Measurements from ENCODE around the gene PIM2. TPM values are rescaled to one million over a fixed set of nuclear protein-coding genes. Genes with fewer than 3 reads are reported as not detected.

PIM2 gene
- polyA plus RNA-seq, 4 donors = 2.9 to 35.1 (median 9.8) TPM

- H3K27ac ChIP-seq (ENCODE audit: low read depth in 1 of 3, low read length in 2 of 3) = peak within 1 kb of the TSS; percentile 82 to 100 (median 99)
- H3K4me1 ChIP-seq (ENCODE audit: control insufficient read depth in 3 of 3, insufficient read depth in 2 of 3, low read depth in 1 of 3, low read length in 2 of 3) = peaks cover 0 to 9% (median 6%) of the 10 kb centered on the region in 3 donors
- peak within 1 kb of the TSS; percentile 70 to 95 (median 70) for H3K4me3 ChIP-seq (ENCODE audit: low read depth in 1 of 3, low read length in 3 of 3)
- no peaks in the 10 kb centered on the region for H3K27me3 ChIP-seq (ENCODE audit: control insufficient read depth in 3 of 3, insufficient read depth in 3 of 3, low read length in 3 of 3)
- WGBS, 3 donors = 1 to 54% (median 6%) methylated on average over 41 to 49 of the region's 49 CpGs
- H3K9me3 ChIP-seq (ENCODE audit: control insufficient read depth in 2 of 2, insufficient read depth in 1 of 2, low read depth in 1 of 2, low read length in 1 of 2) = no peaks in the 10 kb centered on the region
- DNase-seq (peak; percentile 94), FAIRE-seq (peak; percentile 26)
- peaks cover 0 to 49% (median 4%) of the 10 kb centered on the region in 3 donors for H3K36me3 ChIP-seq (ENCODE audit: control insufficient read depth in 3 of 3, insufficient read depth in 2 of 3, low read depth in 1 of 3, low read length in 3 of 3)
These were observed 21.1 kb downstream of the PIM2 start, which contains the start of the genes PQBP1 and TIMM17B for GRCh38 chrX:48897625-48898306. Gene PQBP1 (plus strand): TSS chrX:48897930. CDS start chrX:48898510, 580 bp downstream. Gene TIMM17B (minus strand): TSS chrX:48897768. CDS start chrX:48897749, 19 bp downstream.

DNA sequence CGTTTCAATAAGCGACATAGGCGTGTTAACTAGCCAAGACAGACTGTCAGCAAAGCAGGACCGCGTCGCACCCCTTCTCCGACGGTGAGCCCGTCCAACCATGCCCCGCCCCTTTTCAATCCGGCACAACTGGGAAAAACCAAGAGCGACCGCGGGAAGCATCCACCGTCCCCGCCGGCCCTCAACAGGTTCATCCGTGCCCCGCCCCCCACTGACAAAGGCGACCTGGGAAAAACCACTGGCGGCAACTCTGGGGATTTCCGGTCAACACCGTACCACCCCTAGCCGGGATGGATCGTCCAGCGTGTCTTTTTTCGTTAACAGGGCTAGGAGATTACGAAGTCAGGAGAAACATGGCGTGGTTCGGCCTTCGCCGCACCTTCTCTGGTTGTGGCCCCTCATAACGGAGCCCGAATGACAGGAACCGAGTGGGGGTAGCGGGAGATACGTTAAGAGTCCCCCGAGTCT lies 21.6 kb downstream of the PIM2 start:
- 1 to 42% (median 9%) methylated on average over 23 to 38 of the region's 38 CpGs for whole genome bisulfite sequencing, 3 donors
- FAIRE-seq (no peak), DNase-seq (peak; percentile 79 to 85)

GRCh38 chrX:48896611-48897011 lies 22.2 kb downstream of the PIM2 start:
- no peak for FAIRE-seq
- 41 to 62% (median 52%) methylated on average over 9 of the region's 9 CpGs for WGBS, 3 donors
- H3K4me3 ChIP-seq (ENCODE audit: low read depth in 1 of 3, low read length in 3 of 3) = peak overlapping the region in 2 of 3 donors; percentile 70 to 95

More for the DNA sequence above, 21.6 kb downstream of the PIM2 start:
- H3K4me3 ChIP-seq (ENCODE audit: low read depth in 1 of 3, low read length in 3 of 3) = peak overlapping the region; percentile 70 to 95 (median 70)
- no peaks in the 10 kb centered on the region for H3K27me3 ChIP-seq (ENCODE audit: control insufficient read depth in 3 of 3, insufficient read depth in 3 of 3, low read length in 3 of 3)
- H3K36me3 ChIP-seq (ENCODE audit: control insufficient read depth in 3 of 3, insufficient read depth in 2 of 3, low read depth in 1 of 3, low read length in 3 of 3) = peaks cover 0 to 45% (median 4%) of the 10 kb centered on the region in 3 donors
- peak overlapping the region; percentile 82 to 100 (median 99) for H3K27ac ChIP-seq (ENCODE audit: low read depth in 1 of 3, low read length in 2 of 3)
- H3K4me1 ChIP-seq (ENCODE audit: control insufficient read depth in 3 of 3, insufficient read depth in 2 of 3, low read depth in 1 of 3, low read length in 2 of 3) = peaks cover 0 to 11% (median 6%) of the 10 kb centered on the region in 3 donors
- H3K9me3 ChIP-seq (ENCODE audit: control insufficient read depth in 2 of 2, insufficient read depth in 1 of 2, low read depth in 1 of 2, low read length in 1 of 2) = no peaks in the 10 kb centered on the region

DNA sequence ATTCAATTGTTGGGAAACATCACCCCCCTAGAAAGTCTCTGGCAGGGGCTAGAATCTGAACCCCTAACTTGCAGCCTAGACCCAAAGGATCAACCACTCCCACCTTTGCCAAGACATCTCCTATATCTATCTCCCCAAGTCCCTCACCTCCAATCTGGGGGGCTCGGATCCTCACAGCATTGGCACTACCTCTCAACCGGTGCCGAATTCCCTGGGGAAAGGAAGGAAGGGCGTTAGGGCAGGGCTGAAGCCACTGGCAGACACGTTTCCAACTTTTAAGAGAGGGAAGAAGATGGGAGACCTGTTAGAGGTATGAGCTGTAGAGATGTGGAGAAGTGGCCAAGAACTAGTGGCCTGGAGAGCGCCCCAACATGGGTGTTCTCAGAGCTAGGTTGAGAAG lies 23.9 kb downstream of the PIM2 start:
- FAIRE-seq (no peak), DNase-seq (no peak)
- Histone ChIP-seq H3K9me3 (ENCODE audit: control insufficient read depth in 2 of 2, insufficient read depth in 1 of 2, low read depth in 1 of 2, low read length in 1 of 2) (no peaks in the 10 kb centered on the region), H3K27me3 (ENCODE audit: control insufficient read depth in 3 of 3, insufficient read depth in 3 of 3, low read length in 3 of 3) (no peaks in the 10 kb centered on the region), H3K27ac (ENCODE audit: low read depth in 1 of 3, low read length in 2 of 3) (no peak overlapping the region), H3K4me1 (ENCODE audit: control insufficient read depth in 3 of 3, insufficient read depth in 2 of 3, low read depth in 1 of 3, low read length in 2 of 3) (peaks cover 0 to 15% (median 6%) of the 10 kb centered on the region in 3 donors), H3K4me3 (ENCODE audit: low read depth in 1 of 3, low read length in 3 of 3) (no peak overlapping the region), H3K36me3 (ENCODE audit: control insufficient read depth in 3 of 3, insufficient read depth in 2 of 3, low read depth in 1 of 3, low read length in 3 of 3) (peaks cover 0 to 33% (median 4%) of the 10 kb centered on the region in 3 donors)
- 81 to 94% (median 93%) methylated on average over 6 of the region's 6 CpGs for whole genome bisulfite sequencing, 3 donors

More at GRCh38 chrX:48896611-48897011, 22.2 kb downstream of the PIM2 start:
- Histone ChIP-seq H3K4me1 (ENCODE audit: control insufficient read depth in 3 of 3, insufficient read depth in 2 of 3, low read depth in 1 of 3, low read length in 2 of 3) (peaks cover 0 to 15% (median 6%) of the 10 kb centered on the region in 3 donors), H3K27me3 (ENCODE audit: control insufficient read depth in 3 of 3, insufficient read depth in 3 of 3, low read length in 3 of 3) (no peaks in the 10 kb centered on the region), H3K9me3 (ENCODE audit: control insufficient read depth in 2 of 2, insufficient read depth in 1 of 2, low read depth in 1 of 2, low read length in 1 of 2) (no peaks in the 10 kb centered on the region), H3K36me3 (ENCODE audit: control insufficient read depth in 3 of 3, insufficient read depth in 2 of 3, low read depth in 1 of 3, low read length in 3 of 3) (peaks cover 0 to 40% (median 4%) of the 10 kb centered on the region in 3 donors), H3K27ac (ENCODE audit: low read depth in 1 of 3, low read length in 2 of 3) (peak overlapping the region in 2 of 3 donors; percentile 99 to 100)
- no peak for DNase-seq

DNA sequence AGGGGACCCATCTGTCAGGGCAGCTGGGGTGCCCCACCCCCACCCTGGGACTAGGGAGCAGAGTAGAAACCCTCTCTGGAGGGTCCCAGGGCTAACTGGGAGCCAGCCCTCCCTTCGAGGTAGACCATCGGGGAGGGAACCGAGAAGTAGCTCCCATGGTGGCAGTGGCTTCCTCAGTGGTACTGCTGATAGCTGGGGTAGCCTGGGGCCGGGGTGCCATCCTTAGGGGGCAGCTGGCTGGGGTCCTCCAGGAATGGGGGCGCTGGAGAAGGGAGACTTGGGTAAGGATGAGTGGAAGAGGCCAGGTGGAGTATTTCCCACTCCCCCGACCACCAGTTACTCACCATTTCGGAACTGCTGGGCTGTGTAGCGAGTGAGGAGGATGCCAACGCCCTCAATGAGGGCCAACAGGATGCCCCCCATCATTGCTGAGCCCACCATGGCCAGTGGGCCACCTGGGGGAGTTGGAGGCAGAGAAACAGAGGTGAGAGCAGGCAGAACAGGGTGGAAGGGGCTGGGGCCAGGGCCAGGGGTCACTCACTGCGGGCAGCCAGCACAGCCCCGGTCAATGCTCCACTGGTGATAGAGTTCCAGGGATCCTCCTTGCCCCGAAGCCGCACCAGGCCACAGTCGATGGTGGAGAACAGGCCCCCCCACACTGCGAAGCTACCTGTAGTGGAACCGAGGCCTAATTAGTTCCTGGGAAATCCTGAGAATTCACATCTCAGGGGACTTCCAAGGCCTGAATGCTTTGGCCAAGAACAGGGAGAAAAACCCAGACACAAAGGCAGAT lies 25.1 kb downstream of the PIM2 start:
- peaks cover 0 to 27% (median 4%) of the 10 kb centered on the region in 3 donors for H3K36me3 ChIP-seq (ENCODE audit: control insufficient read depth in 3 of 3, insufficient read depth in 2 of 3, low read depth in 1 of 3, low read length in 3 of 3)
- no peaks in the 10 kb centered on the region for H3K27me3 ChIP-seq (ENCODE audit: control insufficient read depth in 3 of 3, insufficient read depth in 3 of 3, low read length in 3 of 3)
- H3K9me3 ChIP-seq (ENCODE audit: control insufficient read depth in 2 of 2, insufficient read depth in 1 of 2, low read depth in 1 of 2, low read length in 1 of 2) = no peaks in the 10 kb centered on the region
- WGBS, 3 donors = 85 to 94% (median 88%) methylated on average over 14 to 16 of the region's 16 CpGs
- no peak for DNase-seq
- no peak overlapping the region for H3K4me3 ChIP-seq (ENCODE audit: low read depth in 1 of 3, low read length in 3 of 3)
- FAIRE-seq = no peak
- no peak overlapping the region for H3K27ac ChIP-seq (ENCODE audit: low read depth in 1 of 3, low read length in 2 of 3)
- peaks cover 0 to 15% (median 6%) of the 10 kb centered on the region in 3 donors for H3K4me1 ChIP-seq (ENCODE audit: control insufficient read depth in 3 of 3, insufficient read depth in 2 of 3, low read depth in 1 of 3, low read length in 2 of 3)

GRCh38 chrX:48892896-48893295 lies 25.9 kb downstream of the PIM2 start:
- WGBS, 3 donors = 75 to 85% (median 85%) methylated on average over 3 to 4 of the region's 4 CpGs
- peaks cover 0 to 26% (median 4%) of the 10 kb centered on the region in 3 donors for H3K36me3 ChIP-seq (ENCODE audit: control insufficient read depth in 3 of 3, insufficient read depth in 2 of 3, low read depth in 1 of 3, low read length in 3 of 3)
- DNase-seq = no peak
- no peak overlapping the region for H3K4me3 ChIP-seq (ENCODE audit: low read depth in 1 of 3, low read length in 3 of 3)
- no peak overlapping the region for H3K27ac ChIP-seq (ENCODE audit: low read depth in 1 of 3, low read length in 2 of 3)
- peaks cover 0 to 11% (median 6%) of the 10 kb centered on the region in 3 donors for H3K4me1 ChIP-seq (ENCODE audit: control insufficient read depth in 3 of 3, insufficient read depth in 2 of 3, low read depth in 1 of 3, low read length in 2 of 3)
- no peaks in the 10 kb centered on the region for H3K9me3 ChIP-seq (ENCODE audit: control insufficient read depth in 2 of 2, insufficient read depth in 1 of 2, low read depth in 1 of 2, low read length in 1 of 2)
- no peaks in the 10 kb centered on the region for H3K27me3 ChIP-seq (ENCODE audit: control insufficient read depth in 3 of 3, insufficient read depth in 3 of 3, low read length in 3 of 3)
- no peak for FAIRE-seq

DNA sequence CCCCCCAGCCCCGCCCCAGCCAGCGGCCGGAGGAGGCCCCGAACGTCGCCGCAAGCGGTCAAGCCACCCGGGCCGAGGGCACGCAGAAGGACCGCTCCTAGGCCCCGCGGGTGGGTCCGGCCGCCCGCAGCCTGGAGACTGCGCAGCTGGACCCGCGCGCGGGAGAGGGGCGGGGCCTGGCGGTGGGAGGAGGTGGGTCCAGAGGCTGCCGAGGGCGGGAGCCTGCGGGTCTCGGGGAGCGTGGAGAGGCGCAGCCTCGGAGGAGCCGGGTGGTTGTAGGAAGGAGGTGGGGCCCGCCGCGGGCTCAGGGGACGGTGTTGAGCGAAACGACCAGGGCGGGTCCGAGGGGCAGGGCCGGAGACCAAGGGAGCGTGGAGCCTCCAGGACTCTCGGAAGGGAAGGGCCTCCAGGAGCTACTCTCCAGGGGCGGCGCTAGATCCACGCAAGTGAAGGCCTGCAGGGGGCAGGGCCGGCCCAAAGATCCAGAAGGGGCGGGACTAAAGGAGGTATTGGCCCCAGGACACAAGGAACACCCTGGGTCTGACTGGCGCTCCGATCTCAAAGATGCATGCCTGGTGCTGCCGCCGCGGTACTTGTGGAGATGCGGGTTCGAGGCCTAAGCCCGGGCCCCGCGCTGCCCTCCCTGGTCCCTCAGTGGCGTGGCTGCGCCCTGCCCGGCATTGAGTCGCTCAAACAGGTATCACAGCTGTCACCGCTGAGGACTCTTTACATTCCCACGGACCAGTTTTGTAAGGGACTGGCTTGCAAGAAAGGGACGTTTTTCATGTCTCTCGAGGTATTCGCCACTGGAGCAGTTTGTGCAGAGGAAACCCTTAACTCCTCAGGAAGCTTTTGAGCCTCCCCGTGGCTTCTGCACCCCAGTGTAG lies 27.2 kb downstream of the PIM2 start:
- Histone ChIP-seq H3K4me1 (ENCODE audit: control insufficient read depth in 3 of 3, insufficient read depth in 2 of 3, low read depth in 1 of 3, low read length in 2 of 3) (peaks cover 0 to 10% (median 5%) of the 10 kb centered on the region in 3 donors), H3K9me3 (ENCODE audit: control insufficient read depth in 2 of 2, insufficient read depth in 1 of 2, low read depth in 1 of 2, low read length in 1 of 2) (no peaks in the 10 kb centered on the region), H3K36me3 (ENCODE audit: control insufficient read depth in 3 of 3, insufficient read depth in 2 of 3, low read depth in 1 of 3, low read length in 3 of 3) (peaks cover 0 to 26% (median 4%) of the 10 kb centered on the region in 3 donors), H3K27ac (ENCODE audit: low read depth in 1 of 3, low read length in 2 of 3) (peak overlapping the region; percentile 65 to 77 (median 67)), H3K4me3 (ENCODE audit: low read depth in 1 of 3, low read length in 3 of 3) (peak overlapping the region; percentile 41 to 65 (median 48)), H3K27me3 (ENCODE audit: control insufficient read depth in 3 of 3, insufficient read depth in 3 of 3, low read length in 3 of 3) (no peaks in the 10 kb centered on the region)
- peak; percentile 91 to 92 for DNase-seq
- no peak for FAIRE-seq
- 2 to 43% (median 12%) methylated on average over 38 to 68 of the region's 68 CpGs for WGBS, 3 donors

Measured in small intestine (tissue), 7 donors.